Caco-2 (cell line): ENCODE measurements around the gene LILRB3. TPM values are rescaled to one million over a fixed set of nuclear protein-coding genes. Genes with fewer than 3 reads are reported as not detected.

Experiments
- BruUV-seq: library from RNA; stranded (reverse); fragments of 400-500 nt; replicated peaks from 2 replicates; lab custom pipeline; 2021; lab: Mats Ljungman, UMichigan
- CTCF ChIA-PET: fragments of 300-600 bp; sonication (Branson Sonifier 250); formaldehyde crosslinking; loops from one replicate; lab custom pipeline; 2022; ENCODE audit warnings: antibody characterized with exemption; lab: Charles Lee
- POLR2A ChIA-PET: fragments of 300-600 bp; sonication (Branson Sonifier 250); formaldehyde crosslinking; loops from one replicate; lab custom pipeline; 2022; ENCODE audit warnings: antibody characterized with exemption; lab: Charles Lee
- DNase-seq, 2 experiments: peaks; one replicate each; pipeline versions ENCODE4 v3.0.0 to v3.0.0-alpha.2; 2020 to 2022
- H3K27me3 ChIP-seq: replicated peaks from 2 replicates; pipeline ENCODE4 v1.6.0; 2011; ENCODE audit warnings: low read length; ENCODE audit not compliant: control insufficient read depth, insufficient read depth
- H3K36me3 ChIP-seq: 2 replicates; pipeline ENCODE4 v1.5.1; 2011; ENCODE audit warnings: low read length; ENCODE audit not compliant: control insufficient read depth, insufficient read depth
- H3K4me1 ChIP-seq: fragments of 250-450 bp; sonication (Bioruptor Pico); 2 replicates; pipeline ENCODE4 v1.5.1; 2020; ENCODE audit warnings: mild to moderate bottlenecking
- H3K4me3 ChIP-seq: 2 replicates; pipeline ENCODE4 v1.5.1; 2011; ENCODE audit warnings: low read depth, mild to moderate bottlenecking, control low read depth, low read length
- H3K9me3 ChIP-seq: fragments of 250-450 bp; sonication (Bioruptor Pico); 2 replicates; pipeline ENCODE4 v1.5.1; 2020; ENCODE audit warnings: mild to moderate bottlenecking, moderate library complexity
- H3K27ac Mint-ChIP-seq: one replicate; pipeline ENCODE4 v1.8.0; 2022; ENCODE audit warnings: mixed read lengths; ENCODE audit not compliant: unreplicated experiment
- H3K27me3 Mint-ChIP-seq: one replicate; pipeline ENCODE4 v1.8.0; 2022; ENCODE audit warnings: mixed read lengths; ENCODE audit not compliant: insufficient read depth, unreplicated experiment
- H3K36me3 Mint-ChIP-seq: one replicate; pipeline ENCODE4 v1.8.0; 2022; ENCODE audit warnings: mild to moderate bottlenecking, mixed read lengths; ENCODE audit not compliant: insufficient read depth, unreplicated experiment
- H3K4me1 Mint-ChIP-seq: one replicate; pipeline ENCODE4 v1.8.0; 2022; ENCODE audit warnings: low read depth, mixed read lengths; ENCODE audit not compliant: unreplicated experiment
- H3K4me3 Mint-ChIP-seq: one replicate; pipeline ENCODE4 v1.8.0; 2022; ENCODE audit warnings: mild to moderate bottlenecking, moderate library complexity, mixed read lengths; ENCODE audit not compliant: unreplicated experiment
- H3K9me3 Mint-ChIP-seq: one replicate; pipeline ENCODE4 v1.8.0; 2022; ENCODE audit warnings: mixed read lengths; ENCODE audit not compliant: unreplicated experiment
- CTCF ChIP-seq, 2 experiments: fragments of 200-600 bp in 1 of 2; IDR thresholded peaks; 1 replicate in 1 of 2; 2 replicates in 1 of 2; pipeline versions ENCODE4 v1.5.1 to v1.8.0; 2011 to 2022; ENCODE audit warnings: antibody characterized with exemption in 1 of 2, control low read depth in 1 of 2, inconsistent platforms in 1 of 2, low read depth in 1 of 2, low read length in 1 of 2, mild to moderate bottlenecking in 1 of 2, moderate library complexity in 1 of 2; ENCODE audit not compliant: insufficient read depth in 1 of 2, severe bottlenecking in 1 of 2, unreplicated experiment in 1 of 2
- intact Hi-C: fragments of 100-400 bp; cut with micrococcal nuclease; formaldehyde crosslinking; loops from one replicate; pipeline ENCODE4 v1.10.0; 2022; ENCODE audit not compliant: unreplicated experiment
- total RNA-seq: library from RNA; stranded (reverse); gene quantifications from 2 replicates; pipeline ENCODE4 v1.2.3, GENCODE V29; 2022

The LILRB3 gene
- total RNA-seq, 1 experiment from 2014 or later = not detected

DNA sequence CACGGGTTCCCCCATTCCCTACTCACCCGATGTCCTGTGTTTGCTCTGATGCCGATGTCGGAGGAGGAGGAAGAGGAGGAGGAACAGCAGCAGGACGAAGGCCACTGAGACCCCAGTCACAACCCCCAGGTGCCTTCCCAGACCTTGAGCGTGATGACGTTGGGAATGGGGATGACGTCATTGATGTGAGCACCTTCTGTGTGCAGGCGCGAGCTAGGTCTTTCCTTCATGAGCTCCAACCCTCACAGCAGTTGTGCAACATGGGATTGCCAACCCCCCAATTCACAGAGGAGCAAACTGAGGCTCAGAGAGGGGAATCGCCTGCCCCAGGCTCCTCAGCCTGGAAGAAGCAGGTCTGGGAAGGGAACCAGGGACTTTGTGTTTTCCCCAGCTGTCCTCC, 30.0 kb upstream of the LILRB3 start:
- Histone ChIP-seq H3K27me3 (no peaks in the 10 kb centered on the region), H3K9me3 (no peaks in the 10 kb centered on the region), H3K4me1 (no peaks in the 10 kb centered on the region), H3K4me3 (no peak overlapping the region), H3K36me3 (no peaks in the 10 kb centered on the region)
- ChIA-PET CTCF (interaction anchor here (1.4 kb wide), 1 partner anchor 13 kb away, joined by 5 read pairs; no protein-coding TSS in a partner anchor), POLR2A (no interaction called here)
- no peaks in the 10 kb centered on the region for H3K36me3 Mint-ChIP-seq
- no peaks in the 10 kb centered on the region for H3K4me1 Mint-ChIP-seq
- H3K4me3 Mint-ChIP-seq = no peak overlapping the region
- no peaks in the 10 kb centered on the region for H3K9me3 Mint-ChIP-seq
- TF ChIP-seq CTCF (IDR thresholded peaks at IDR 0.05; ENCODE audit: insufficient read depth in 1 of 2, low read depth in 1 of 2, low read length in 1 of 2, severe bottlenecking in 1 of 2, unreplicated experiment in 1 of 2) = no peak
- peaks cover 27% of the 10 kb centered on the region for H3K27me3 Mint-ChIP-seq
- no peak for DNase-seq
- BruUV-seq = no TSS peak
- intact Hi-C loops = no loop called here
- no peak overlapping the region for H3K27ac Mint-ChIP-seq

DNA sequence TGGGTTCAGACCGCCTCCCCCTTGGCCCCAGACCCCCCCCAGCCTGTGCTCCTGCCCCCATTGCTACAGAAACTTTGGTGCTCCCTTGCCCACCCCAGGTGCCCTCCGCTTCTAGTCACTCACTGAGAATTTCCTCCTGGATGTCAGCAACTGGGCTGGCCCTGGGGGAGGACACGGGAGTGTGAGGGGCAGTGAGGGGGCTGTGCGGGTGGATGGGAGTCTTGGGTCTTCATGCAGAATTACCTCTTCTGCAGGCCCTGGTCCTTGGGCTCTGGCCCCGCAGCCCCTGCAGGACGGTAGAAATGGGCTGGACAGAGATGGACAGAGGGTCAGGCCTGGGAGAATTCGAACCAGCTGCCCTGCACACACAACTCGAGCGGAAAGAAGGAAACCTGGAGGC, 29.4 kb upstream of the LILRB3 start:
- H3K4me3 ChIP-seq = no peak overlapping the region
- Mint-ChIP-seq H3K4me1 (no peaks in the 10 kb centered on the region), H3K27ac (no peak overlapping the region), H3K4me3 (no peak overlapping the region), H3K9me3 (no peaks in the 10 kb centered on the region), H3K36me3 (no peaks in the 10 kb centered on the region), H3K27me3 (peaks cover 26% of the 10 kb centered on the region)
- no peak for DNase-seq
- no peaks in the 10 kb centered on the region for H3K9me3 ChIP-seq
- BruUV-seq = no TSS peak
- no peaks in the 10 kb centered on the region for H3K36me3 ChIP-seq
- ChIA-PET CTCF (no interaction called here), POLR2A (no interaction called here)
- no peak for TF ChIP-seq CTCF (IDR thresholded peaks at IDR 0.05; ENCODE audit: insufficient read depth in 1 of 2, low read depth in 1 of 2, low read length in 1 of 2, severe bottlenecking in 1 of 2, unreplicated experiment in 1 of 2)
- no peaks in the 10 kb centered on the region for H3K4me1 ChIP-seq
- intact Hi-C loops = no loop called here
- no peaks in the 10 kb centered on the region for H3K27me3 ChIP-seq

DNA sequence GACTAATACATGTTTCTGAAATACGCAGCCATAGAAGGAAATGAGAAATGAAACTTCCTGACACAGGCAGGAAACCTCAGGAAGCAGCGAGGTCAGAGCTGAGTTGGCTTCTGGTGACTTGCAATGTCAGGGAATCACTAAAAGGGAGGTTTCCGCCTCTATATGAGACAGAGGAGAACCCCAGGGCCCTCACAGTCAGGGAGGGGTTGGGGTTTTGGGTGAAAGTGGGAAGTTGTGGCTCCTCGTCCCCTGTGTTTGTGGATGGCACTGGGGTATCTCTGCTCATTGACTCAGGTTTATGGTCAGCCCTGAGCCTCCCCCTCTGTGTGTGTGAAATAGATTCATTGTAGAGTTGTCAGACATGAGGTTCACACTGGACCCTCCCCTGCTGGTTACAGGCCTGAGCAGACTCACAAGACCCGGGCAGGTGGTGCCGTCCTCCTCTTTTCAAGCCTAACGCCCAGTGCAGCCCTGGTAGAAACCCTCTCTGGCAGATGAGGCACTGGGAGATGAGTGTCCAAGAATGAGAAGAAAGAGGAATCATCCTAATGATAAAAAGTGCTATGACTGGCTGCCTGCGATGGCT, 25.3 kb upstream of the LILRB3 start:
- DNase-seq = no peak
- ChIA-PET POLR2A (no interaction called here), CTCF (no interaction called here)
- H3K9me3 Mint-ChIP-seq = no peaks in the 10 kb centered on the region
- peaks cover 28% of the 10 kb centered on the region for H3K27me3 Mint-ChIP-seq
- intact Hi-C loops = no loop called here
- no peaks in the 10 kb centered on the region for H3K36me3 Mint-ChIP-seq
- H3K4me1 ChIP-seq = no peaks in the 10 kb centered on the region
- H3K27me3 ChIP-seq = no peaks in the 10 kb centered on the region
- no peak overlapping the region for H3K4me3 ChIP-seq
- H3K27ac Mint-ChIP-seq = no peak overlapping the region
- no peak for TF ChIP-seq CTCF (IDR thresholded peaks at IDR 0.05; ENCODE audit: insufficient read depth in 1 of 2, low read depth in 1 of 2, low read length in 1 of 2, severe bottlenecking in 1 of 2, unreplicated experiment in 1 of 2)
- no peaks in the 10 kb centered on the region for H3K36me3 ChIP-seq
- no TSS peak for BruUV-seq
- H3K9me3 ChIP-seq = no peaks in the 10 kb centered on the region
- no peak overlapping the region for H3K4me3 Mint-ChIP-seq
- H3K4me1 Mint-ChIP-seq = no peaks in the 10 kb centered on the region
